ENCODE results near the gene UBR2.
"Not testable (repeated sequence)": the region's sequence is repeated elsewhere in the genome, so short reads cannot be mapped to it uniquely, and the experiment has no call there.

- TF ChIP-seq CTCF (IDR thresholded peaks at IDR 0.05); POLR2AphosphoS5 (IDR thresholded peaks at IDR 0.05); POLR2A (IDR thresholded peaks at IDR 0.05); EP300 (IDR thresholded peaks at IDR 0.05; ENCODE audit: low read depth): not testable (repeated sequence)
Observed at GRCh38 chr6:42702786-42703185, 139.0 kb downstream of the UBR2 start.
